ENCODE measurements around the gene DEFB112. TPM values are rescaled to one million over a fixed set of nuclear protein-coding genes. Genes with fewer than 3 reads are reported as not detected.

Gene DEFB112
- total RNA-seq, 1 donor from 2014 or later: not detected

GRCh38 chr6:49995278-49995677, 54.5 kb downstream of the DEFB112 start:
- DNase-seq: no peak

Other genes starting within 250 kb of the DEFB112 start
- not detected for gene CRISP1, start 183.4 kb downstream of the DEFB112 start, total RNA-seq
- gene DEFB114, start 85.8 kb downstream of the DEFB112 start, total RNA-seq: not detected
- gene DEFB113, start 80.3 kb downstream of the DEFB112 start, total RNA-seq: not detected
- gene DEFB110, start 27.9 kb downstream of the DEFB112 start, total RNA-seq: not detected

All from occipital lobe (tissue), 2 donors.